PFSK-1 (cell line): Measurements from ENCODE around the gene PPA2.

Experiments used
- POLR2AphosphoS5 ChIP-seq: IDR thresholded peaks from 2 replicates; pipeline ENCODE4 v1.6.1; 2012; ENCODE audit warnings: low read depth, mild to moderate bottlenecking, control low read depth, low read length, moderate library complexity
- SIN3A ChIP-seq: IDR thresholded peaks from 2 replicates; pipeline ENCODE4 v1.6.1; 2012; ENCODE audit warnings: mild to moderate bottlenecking, low read length, moderate library complexity, borderline replicate concordance; ENCODE audit not compliant: insufficient read depth
- TAF1 ChIP-seq: IDR thresholded peaks from 2 replicates; pipeline ENCODE4 v1.6.1; 2012; ENCODE audit warnings: low read length, control low read depth, borderline replicate concordance; ENCODE audit not compliant: insufficient read depth
- TF ChIP-seq, protein P1 (sequence below), 2 experiments: IDR thresholded peaks; 2 replicates each; pipeline versions ENCODE4 v1.6.1 to v1.8.0; 2011 to 2012; ENCODE audit warnings: low read depth in 2 of 2, low read length in 2 of 2, control low read depth in 1 of 2, inconsistent platforms in 1 of 2, mild to moderate bottlenecking in 1 of 2, moderate library complexity in 1 of 2; ENCODE audit not compliant: insufficient read depth in 1 of 2

GRCh38 chr4:105462576-105462975 lies 11.3 kb downstream of the PPA2 start:
- TF ChIP-seq POLR2AphosphoS5, result no peak
- TF ChIP-seq, protein P1, sequence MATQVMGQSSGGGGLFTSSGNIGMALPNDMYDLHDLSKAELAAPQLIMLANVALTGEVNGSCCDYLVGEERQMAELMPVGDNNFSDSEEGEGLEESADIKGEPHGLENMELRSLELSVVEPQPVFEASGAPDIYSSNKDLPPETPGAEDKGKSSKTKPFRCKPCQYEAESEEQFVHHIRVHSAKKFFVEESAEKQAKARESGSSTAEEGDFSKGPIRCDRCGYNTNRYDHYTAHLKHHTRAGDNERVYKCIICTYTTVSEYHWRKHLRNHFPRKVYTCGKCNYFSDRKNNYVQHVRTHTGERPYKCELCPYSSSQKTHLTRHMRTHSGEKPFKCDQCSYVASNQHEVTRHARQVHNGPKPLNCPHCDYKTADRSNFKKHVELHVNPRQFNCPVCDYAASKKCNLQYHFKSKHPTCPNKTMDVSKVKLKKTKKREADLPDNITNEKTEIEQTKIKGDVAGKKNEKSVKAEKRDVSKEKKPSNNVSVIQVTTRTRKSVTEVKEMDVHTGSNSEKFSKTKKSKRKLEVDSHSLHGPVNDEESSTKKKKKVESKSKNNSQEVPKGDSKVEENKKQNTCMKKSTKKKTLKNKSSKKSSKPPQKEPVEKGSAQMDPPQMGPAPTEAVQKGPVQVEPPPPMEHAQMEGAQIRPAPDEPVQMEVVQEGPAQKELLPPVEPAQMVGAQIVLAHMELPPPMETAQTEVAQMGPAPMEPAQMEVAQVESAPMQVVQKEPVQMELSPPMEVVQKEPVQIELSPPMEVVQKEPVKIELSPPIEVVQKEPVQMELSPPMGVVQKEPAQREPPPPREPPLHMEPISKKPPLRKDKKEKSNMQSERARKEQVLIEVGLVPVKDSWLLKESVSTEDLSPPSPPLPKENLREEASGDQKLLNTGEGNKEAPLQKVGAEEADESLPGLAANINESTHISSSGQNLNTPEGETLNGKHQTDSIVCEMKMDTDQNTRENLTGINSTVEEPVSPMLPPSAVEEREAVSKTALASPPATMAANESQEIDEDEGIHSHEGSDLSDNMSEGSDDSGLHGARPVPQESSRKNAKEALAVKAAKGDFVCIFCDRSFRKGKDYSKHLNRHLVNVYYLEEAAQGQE (IDR thresholded peaks at IDR 0.05; ENCODE audit: insufficient read depth in 1 of 2, low read depth in 2 of 2, low read length in 2 of 2), result no peak
- TF ChIP-seq TAF1, result no peak
- TF ChIP-seq SIN3A, result no peak
